ENCODE measurements around the gene PRDM5. TPM values are rescaled to one million over a fixed set of nuclear protein-coding genes. Genes with fewer than 3 reads are reported as not detected.

The PRDM5 gene
- total RNA-seq, 1 experiment from 2014 or later, result 5.1 TPM

DNA sequence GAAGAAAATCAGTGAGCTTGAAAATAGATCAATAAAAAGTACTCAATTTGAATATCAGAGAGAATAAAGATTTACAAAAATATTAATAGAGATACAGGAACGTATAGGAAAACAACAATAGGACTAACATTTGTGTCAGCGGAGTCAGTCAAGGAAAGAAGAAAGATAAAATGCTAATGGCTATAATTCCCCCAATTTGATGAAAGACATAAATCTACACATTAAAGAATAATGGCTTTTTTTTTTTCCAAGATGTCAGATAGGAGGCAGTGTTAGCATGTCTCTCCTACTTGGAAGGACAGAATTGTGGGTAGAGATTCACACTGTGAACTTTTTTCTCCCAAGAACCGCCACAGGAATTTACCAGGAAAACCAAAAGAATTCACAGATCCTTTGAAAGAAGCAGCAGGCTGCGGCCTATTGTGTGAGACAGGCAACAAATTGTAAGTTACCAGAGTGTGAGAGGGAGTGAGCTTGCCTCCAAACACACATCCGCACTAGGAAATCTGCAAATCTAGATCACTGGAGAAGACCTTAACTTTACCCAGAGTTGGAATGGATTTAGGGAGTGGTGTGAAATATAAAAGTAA, 249.9 kb downstream of the PRDM5 start:
- no peak for ATAC-seq
- H2AFZ ChIP-seq (ENCODE audit: low read depth, low read length, poor library complexity, severe bottlenecking), result no peak overlapping the region
- no peak overlapping the region for H3K4me3 ChIP-seq (replicated peaks in 1 of 2; ENCODE audit: low read depth in 1 of 2, low read length in 2 of 2)
- H3K4me1 ChIP-seq (ENCODE audit: control insufficient read depth in 1 of 2, insufficient read depth in 2 of 2, low read length in 2 of 2), result no peaks in the 10 kb centered on the region
- ChIA-PET RAD21 (ENCODE audit: low non-redundant PET in 1 of 2, low total read pairs in 2 of 2, uncharacterized antibody in 2 of 2, unreplicated experiment in 2 of 2) (no interaction called here), POLR2A (no interaction called here), CTCF (no interaction called here)
- no peaks in the 10 kb centered on the region for H3K27me3 ChIP-seq (ENCODE audit: insufficient read depth, low read length)
- no peaks in the 10 kb centered on the region for H3K9me3 ChIP-seq (ENCODE audit: control insufficient read depth in 1 of 2, insufficient read depth in 1 of 2, low read depth in 1 of 2, low read length in 2 of 2)
- no peaks in the 10 kb centered on the region for H3K79me2 ChIP-seq (ENCODE audit: insufficient read depth, low read length)
- no peaks in the 10 kb centered on the region for H3K9me2 ChIP-seq (ENCODE audit: insufficient read depth)
- H4K20me1 ChIP-seq (ENCODE audit: insufficient read depth), result no peaks in the 10 kb centered on the region
- H3K4me2 ChIP-seq (ENCODE audit: low read length), result no peak overlapping the region
- H3K9ac ChIP-seq (ENCODE audit: low read length), result no peak overlapping the region
- no peak overlapping the region for H3K27ac ChIP-seq (ENCODE audit: low read depth, low read length)
- no peaks in the 10 kb centered on the region for H3K36me3 ChIP-seq (ENCODE audit: control insufficient read depth in 1 of 2, insufficient read depth in 2 of 2, low read length in 2 of 2)
- no peak for DNase-seq (ENCODE audit: low read depth, low spot score)
- TF ChIP-seq JUND (IDR thresholded peaks at IDR 0.05) (no peak), ELF1 (IDR thresholded peaks at IDR 0.05; ENCODE audit: borderline replicate concordance, low read depth) (no peak), SP1 (IDR thresholded peaks at IDR 0.05; ENCODE audit: low read depth) (no peak), SRF (IDR thresholded peaks at IDR 0.05; ENCODE audit: low read depth) (no peak), SIN3A (IDR thresholded peaks at IDR 0.05; ENCODE audit: low read depth) (no peak)
- intact Hi-C loops (cut with micrococcal nuclease), result no loop called here
- BruUV-seq (replicated peaks), result no TSS peak

DNA sequence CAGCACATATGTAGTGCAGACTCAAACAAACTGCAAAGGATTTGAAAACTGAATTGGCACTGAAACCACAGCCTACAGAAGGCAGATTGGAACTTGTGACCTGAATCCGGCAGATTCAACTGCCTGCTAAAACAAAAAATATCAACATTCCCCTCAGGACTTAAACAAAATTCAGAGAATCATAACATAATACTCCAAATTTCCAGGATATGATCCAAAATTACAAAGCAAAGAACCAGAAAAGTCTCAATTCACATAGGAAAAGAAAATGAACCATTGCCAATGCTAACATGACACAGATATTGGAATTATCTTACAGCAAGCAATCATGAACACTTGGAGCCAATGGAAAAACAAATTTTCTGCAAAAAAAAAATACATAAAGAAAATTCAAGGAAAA, 250.4 kb downstream of the PRDM5 start:
- TF ChIP-seq SP1 (IDR thresholded peaks at IDR 0.05; ENCODE audit: low read depth), result no peak
- TF ChIP-seq POLR2A (IDR thresholded peaks at IDR 0.05; ENCODE audit: borderline replicate concordance, extremely low read depth, insufficient read depth, insufficient read length), result no peak
- TF ChIP-seq EZH2phosphoT487 (IDR thresholded peaks at IDR 0.05; ENCODE audit: borderline replicate concordance), result no peak
- TF ChIP-seq EGR1 (IDR thresholded peaks at IDR 0.05; ENCODE audit: low read depth), result no peak
- no peak for TF ChIP-seq SIN3A (IDR thresholded peaks at IDR 0.05; ENCODE audit: low read depth)
- TF ChIP-seq ELF1 (IDR thresholded peaks at IDR 0.05; ENCODE audit: borderline replicate concordance, low read depth), result no peak
- TF ChIP-seq FOSL1 (IDR thresholded peaks at IDR 0.05; ENCODE audit: low read depth), result no peak
- TF ChIP-seq, protein P1, sequence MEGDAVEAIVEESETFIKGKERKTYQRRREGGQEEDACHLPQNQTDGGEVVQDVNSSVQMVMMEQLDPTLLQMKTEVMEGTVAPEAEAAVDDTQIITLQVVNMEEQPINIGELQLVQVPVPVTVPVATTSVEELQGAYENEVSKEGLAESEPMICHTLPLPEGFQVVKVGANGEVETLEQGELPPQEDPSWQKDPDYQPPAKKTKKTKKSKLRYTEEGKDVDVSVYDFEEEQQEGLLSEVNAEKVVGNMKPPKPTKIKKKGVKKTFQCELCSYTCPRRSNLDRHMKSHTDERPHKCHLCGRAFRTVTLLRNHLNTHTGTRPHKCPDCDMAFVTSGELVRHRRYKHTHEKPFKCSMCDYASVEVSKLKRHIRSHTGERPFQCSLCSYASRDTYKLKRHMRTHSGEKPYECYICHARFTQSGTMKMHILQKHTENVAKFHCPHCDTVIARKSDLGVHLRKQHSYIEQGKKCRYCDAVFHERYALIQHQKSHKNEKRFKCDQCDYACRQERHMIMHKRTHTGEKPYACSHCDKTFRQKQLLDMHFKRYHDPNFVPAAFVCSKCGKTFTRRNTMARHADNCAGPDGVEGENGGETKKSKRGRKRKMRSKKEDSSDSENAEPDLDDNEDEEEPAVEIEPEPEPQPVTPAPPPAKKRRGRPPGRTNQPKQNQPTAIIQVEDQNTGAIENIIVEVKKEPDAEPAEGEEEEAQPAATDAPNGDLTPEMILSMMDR (IDR thresholded peaks at IDR 0.05 in 2 of 3, conservative IDR thresholded peaks at IDR 0.05 in 1 of 3; ENCODE audit: borderline replicate concordance in 1 of 3, insufficient read depth in 1 of 3, low read depth in 2 of 3, low read length in 2 of 3), result no peak
- TF ChIP-seq SRF (IDR thresholded peaks at IDR 0.05; ENCODE audit: low read depth), result no peak
- TF ChIP-seq EZH2 (IDR thresholded peaks at IDR 0.05), result no peak
- no peak for TF ChIP-seq TCF7L2 (IDR thresholded peaks at IDR 0.05; ENCODE audit: borderline replicate concordance, extremely low read depth, insufficient read depth, insufficient read length)
- TF ChIP-seq RAD21 (IDR thresholded peaks at IDR 0.05; ENCODE audit: low read depth), result no peak
- TF ChIP-seq, protein P2, sequence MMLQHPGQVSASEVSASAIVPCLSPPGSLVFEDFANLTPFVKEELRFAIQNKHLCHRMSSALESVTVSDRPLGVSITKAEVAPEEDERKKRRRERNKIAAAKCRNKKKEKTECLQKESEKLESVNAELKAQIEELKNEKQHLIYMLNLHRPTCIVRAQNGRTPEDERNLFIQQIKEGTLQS (IDR thresholded peaks at IDR 0.05), result no peak
- TF ChIP-seq, protein P3, sequence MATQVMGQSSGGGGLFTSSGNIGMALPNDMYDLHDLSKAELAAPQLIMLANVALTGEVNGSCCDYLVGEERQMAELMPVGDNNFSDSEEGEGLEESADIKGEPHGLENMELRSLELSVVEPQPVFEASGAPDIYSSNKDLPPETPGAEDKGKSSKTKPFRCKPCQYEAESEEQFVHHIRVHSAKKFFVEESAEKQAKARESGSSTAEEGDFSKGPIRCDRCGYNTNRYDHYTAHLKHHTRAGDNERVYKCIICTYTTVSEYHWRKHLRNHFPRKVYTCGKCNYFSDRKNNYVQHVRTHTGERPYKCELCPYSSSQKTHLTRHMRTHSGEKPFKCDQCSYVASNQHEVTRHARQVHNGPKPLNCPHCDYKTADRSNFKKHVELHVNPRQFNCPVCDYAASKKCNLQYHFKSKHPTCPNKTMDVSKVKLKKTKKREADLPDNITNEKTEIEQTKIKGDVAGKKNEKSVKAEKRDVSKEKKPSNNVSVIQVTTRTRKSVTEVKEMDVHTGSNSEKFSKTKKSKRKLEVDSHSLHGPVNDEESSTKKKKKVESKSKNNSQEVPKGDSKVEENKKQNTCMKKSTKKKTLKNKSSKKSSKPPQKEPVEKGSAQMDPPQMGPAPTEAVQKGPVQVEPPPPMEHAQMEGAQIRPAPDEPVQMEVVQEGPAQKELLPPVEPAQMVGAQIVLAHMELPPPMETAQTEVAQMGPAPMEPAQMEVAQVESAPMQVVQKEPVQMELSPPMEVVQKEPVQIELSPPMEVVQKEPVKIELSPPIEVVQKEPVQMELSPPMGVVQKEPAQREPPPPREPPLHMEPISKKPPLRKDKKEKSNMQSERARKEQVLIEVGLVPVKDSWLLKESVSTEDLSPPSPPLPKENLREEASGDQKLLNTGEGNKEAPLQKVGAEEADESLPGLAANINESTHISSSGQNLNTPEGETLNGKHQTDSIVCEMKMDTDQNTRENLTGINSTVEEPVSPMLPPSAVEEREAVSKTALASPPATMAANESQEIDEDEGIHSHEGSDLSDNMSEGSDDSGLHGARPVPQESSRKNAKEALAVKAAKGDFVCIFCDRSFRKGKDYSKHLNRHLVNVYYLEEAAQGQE (IDR thresholded peaks at IDR 0.05; ENCODE audit: low read depth), result no peak
- TF ChIP-seq ZNF274 (IDR thresholded peaks at IDR 0.05; ENCODE audit: low read depth, low read length), result no peak
- RAD21 ChIA-PET (ENCODE audit: low non-redundant PET in 1 of 2, low total read pairs in 2 of 2, uncharacterized antibody in 2 of 2, unreplicated experiment in 2 of 2), result no interaction called here
- no peak overlapping the region for H3K4me3 ChIP-seq (replicated peaks in 1 of 2; ENCODE audit: low read depth in 1 of 2, low read length in 2 of 2)
- H3K36me3 ChIP-seq (ENCODE audit: control insufficient read depth in 1 of 2, insufficient read depth in 2 of 2, low read length in 2 of 2), result no peaks in the 10 kb centered on the region
- H2AFZ ChIP-seq (ENCODE audit: low read depth, low read length, poor library complexity, severe bottlenecking), result no peak overlapping the region
- CTCF ChIA-PET, result no interaction called here
- H3K9ac ChIP-seq (ENCODE audit: low read length), result no peak overlapping the region
- H3K27me3 ChIP-seq (ENCODE audit: insufficient read depth, low read length), result no peaks in the 10 kb centered on the region
- no peak overlapping the region for H3K4me2 ChIP-seq (ENCODE audit: low read length)
- BruUV-seq (replicated peaks), result no TSS peak
- no peaks in the 10 kb centered on the region for H4K20me1 ChIP-seq (ENCODE audit: insufficient read depth)
- H3K4me1 ChIP-seq (ENCODE audit: control insufficient read depth in 1 of 2, insufficient read depth in 2 of 2, low read length in 2 of 2), result no peaks in the 10 kb centered on the region
- no peak for ATAC-seq
- no peaks in the 10 kb centered on the region for H3K9me3 ChIP-seq (ENCODE audit: control insufficient read depth in 1 of 2, insufficient read depth in 1 of 2, low read depth in 1 of 2, low read length in 2 of 2)
- DNase-seq (ENCODE audit: low read depth, low spot score), result no peak
- H3K9me2 ChIP-seq (ENCODE audit: insufficient read depth), result no peaks in the 10 kb centered on the region
- no peaks in the 10 kb centered on the region for H3K79me2 ChIP-seq (ENCODE audit: insufficient read depth, low read length)
- intact Hi-C loops (cut with micrococcal nuclease), result no loop called here
- H3K27ac ChIP-seq (ENCODE audit: low read depth, low read length), result no peak overlapping the region
- POLR2A ChIA-PET, result no interaction called here
